NCI-H526 treated with DMSO at 0.1 percent for 48 hours (cell line): Measurements from ENCODE around the gene SLC24A4.
"Not testable (repeated sequence)": the region's sequence is repeated elsewhere in the genome, so short reads cannot be mapped to it uniquely, and the experiment has no call there.

Experiments
- DNase-seq: peaks from one replicate; lab custom pipeline; 2025; lab: John Stamatoyannopoulos, UW

Gene SLC24A4

GRCh38 chr14:92520102-92521057 lies 197.4 kb downstream of the SLC24A4 start:
- no peak for DNase-seq

GRCh38 chr14:92521058-92521415 lies 198.1 kb downstream of the SLC24A4 start:
- DNase-seq = no peak

GRCh38 chr14:92523752-92524151 lies 200.8 kb downstream of the SLC24A4 start:
- no peak for DNase-seq

- DNase-seq = no peak
Measured at GRCh38 chr14:92524602-92525185, 201.7 kb downstream of the SLC24A4 start.

- DNase-seq = no peak
Measured at GRCh38 chr14:92525322-92526095, 202.5 kb downstream of the SLC24A4 start.

GRCh38 chr14:92527721-92528120 lies 204.8 kb downstream of the SLC24A4 start:
- no peak for DNase-seq

GRCh38 chr14:92528486-92529100 lies 205.6 kb downstream of the SLC24A4 start:
- DNase-seq = no peak

- no peak for DNase-seq
Measured at GRCh38 chr14:92529903-92530302, 206.9 kb downstream of the SLC24A4 start.

GRCh38 chr14:92531106-92531873 lies 208.3 kb downstream of the SLC24A4 start:
- no peak for DNase-seq

GRCh38 chr14:92532490-92533163 lies 209.7 kb downstream of the SLC24A4 start:
- DNase-seq = no peak

- DNase-seq = no peak
Measured at GRCh38 chr14:92534932-92535643, 212.1 kb downstream of the SLC24A4 start.

GRCh38 chr14:92536231-92536630 lies 213.3 kb downstream of the SLC24A4 start:
- DNase-seq = not testable (repeated sequence)

- no peak for DNase-seq
Measured at GRCh38 chr14:92538412-92538985, 215.5 kb downstream of the SLC24A4 start.

- DNase-seq = no peak
Measured at GRCh38 chr14:92539419-92539818, 216.5 kb downstream of the SLC24A4 start.

GRCh38 chr14:92539875-92540274 lies 216.9 kb downstream of the SLC24A4 start:
- DNase-seq = no peak

GRCh38 chr14:92540472-92541048 lies 217.6 kb downstream of the SLC24A4 start:
- DNase-seq = no peak

- no peak for DNase-seq
Measured at GRCh38 chr14:92542766-92543554, 220.0 kb downstream of the SLC24A4 start.

GRCh38 chr14:92544051-92544720 lies 221.2 kb downstream of the SLC24A4 start:
- no peak for DNase-seq
